Esophagus muscularis mucosa (tissue), 4 donors: ENCODE measurements around the gene HIBADH. TPM values are rescaled to one million over a fixed set of nuclear protein-coding genes. Genes with fewer than 3 reads are reported as not detected.

Experiments used
- DNase-seq: peaks from one replicate; pipeline ENCODE4 v3.0.0-alpha.2; 2017; ENCODE audit errors: extremely low spot score
- H3K27ac ChIP-seq, 4 donors: fragments of 200-600 bp; sonication (generic); replicated peaks in 1 of 4; 1 replicate in 3 of 4; 2 replicates in 1 of 4; pipeline ENCODE4 v1.5.1; 2016 to 2019; ENCODE audit warnings: mild to moderate bottlenecking in 1 of 4
- H3K27me3 ChIP-seq, 4 donors: fragments of 200-600 bp; sonication (generic); one replicate each; pipeline versions ENCODE4 v1.5.1 to v1.6.0; 2016 to 2019
- H3K36me3 ChIP-seq, 4 donors: fragments of 200-600 bp; sonication (generic); one replicate each; pipeline ENCODE4 v1.5.1; 2016 to 2019
- H3K4me1 ChIP-seq, 4 donors: fragments of 200-600 bp; sonication (generic); one replicate each; pipeline ENCODE4 v1.5.1; 2016 to 2019
- H3K4me3 ChIP-seq, 4 donors: fragments of 200-600 bp; sonication (generic); 1 replicate in 2 of 4; 2 replicates in 2 of 4; pipeline ENCODE4 v1.5.1; 2016 to 2019; ENCODE audit warnings: mild to moderate bottlenecking in 4 of 4, moderate library complexity in 1 of 4
- H3K9me3 ChIP-seq, 4 donors: fragments of 200-600 bp; sonication (generic); 1 replicate in 3 of 4; 2 replicates in 1 of 4; pipeline ENCODE4 v1.5.1; 2016 to 2019
- CTCF ChIP-seq, 3 experiments: fragments of 200-600 bp in 2 of 3; fragments of 450-650 bp in 1 of 3; sonication (generic) in 2 of 3; IDR thresholded peaks; one replicate each; pipeline ENCODE4 v1.5.1; 2017 to 2019; ENCODE audit warnings: antibody characterized with exemption in 3 of 3, mild to moderate bottlenecking in 2 of 3, moderate library complexity in 1 of 3
- EP300 ChIP-seq: sonication (generic); formaldehyde crosslinking; IDR thresholded peaks from one replicate; pipeline ENCODE4 v1.6.1; 2017; ENCODE audit warnings: antibody characterized with exemption
- POLR2A ChIP-seq: fragments of 450-650 bp; IDR thresholded peaks from one replicate; pipeline ENCODE4 v1.6.1; 2017; ENCODE audit warnings: antibody characterized with exemption, moderate library complexity, mild to moderate bottlenecking, low read depth
- POLR2AphosphoS5 ChIP-seq, 2 donors: sonication (generic); formaldehyde crosslinking; IDR thresholded peaks; one replicate each; pipeline ENCODE4 v1.6.1; 2017; ENCODE audit warnings: antibody characterized with exemption in 2 of 2
- WGBS: methylation state at CpG from one replicate; pipeline ENCODE4 v1.1.5; 2018; 5-methylcytosine and 5-hydroxymethylcytosine counted together
- intact Hi-C: fragments of 100-400 bp; cut with DNase I; formaldehyde crosslinking; loops from one replicate; pipeline ENCODE4 v1.15.1; 2023
- total RNA-seq, 4 donors: library from RNA; depleted of rRNA; stranded (reverse); fragments of >200 nt; gene quantifications; one replicate each; pipeline versions ENCODE4 v1.1.0 to v1.2.1, GENCODE V29; 2016

The HIBADH gene
- total RNA-seq, 4 donors from 2014 or later = 45.4 to 66.0 (median 52.3) TPM

GRCh38 chr7:27601217-27601616 is 61.5 kb downstream of the HIBADH start:
- 92% methylated on average over 2 of the region's 2 CpGs for WGBS
- intact Hi-C loops = no loop called here
- Histone ChIP-seq H3K9me3 (no peaks in the 10 kb centered on the region), H3K27ac (no peak overlapping the region), H3K4me1 (peaks cover 0 to 3% (median 0%) of the 10 kb centered on the region in 4 donors), H3K36me3 (peaks cover 0 to 7% (median 0%) of the 10 kb centered on the region in 4 donors), H3K4me3 (no peak overlapping the region), H3K27me3 (no peaks in the 10 kb centered on the region)
- TF ChIP-seq CTCF (IDR thresholded peaks at IDR 0.05) (no peak), POLR2AphosphoS5 (IDR thresholded peaks at IDR 0.05) (no peak), POLR2A (no peak), EP300 (no peak)
- DNase-seq = no peak

GRCh38 chr7:27600247-27600646 is 62.4 kb downstream of the HIBADH start:
- TF ChIP-seq POLR2AphosphoS5 (IDR thresholded peaks at IDR 0.05) = no peak
- TF ChIP-seq POLR2A = no peak
- no peak for TF ChIP-seq CTCF (IDR thresholded peaks at IDR 0.05)
- no peak for TF ChIP-seq EP300
- H3K27ac ChIP-seq = no peak overlapping the region
- no peaks in the 10 kb centered on the region for H3K27me3 ChIP-seq
- H3K4me3 ChIP-seq = no peak overlapping the region
- no peaks in the 10 kb centered on the region for H3K4me1 ChIP-seq
- 89% methylated on average over 1 of the region's 1 CpG for WGBS
- H3K9me3 ChIP-seq = no peaks in the 10 kb centered on the region
- H3K36me3 ChIP-seq = peaks cover 0 to 12% (median 0%) of the 10 kb centered on the region in 4 donors
- intact Hi-C loops = no loop called here
- DNase-seq = no peak

GRCh38 chr7:27595009-27595408 is 67.7 kb downstream of the HIBADH start:
- H3K4me3 ChIP-seq = no peak overlapping the region
- no peak for DNase-seq
- TF ChIP-seq POLR2A (no peak), POLR2AphosphoS5 (IDR thresholded peaks at IDR 0.05) (no peak), EP300 (no peak)
- H3K36me3 ChIP-seq = peaks cover 0 to 15% (median 0%) of the 10 kb centered on the region in 4 donors
- H3K4me1 ChIP-seq = no peaks in the 10 kb centered on the region
- H3K9me3 ChIP-seq = no peaks in the 10 kb centered on the region
- intact Hi-C loops = no loop called here
- no peaks in the 10 kb centered on the region for H3K27me3 ChIP-seq
- 98% methylated on average over 5 of the region's 5 CpGs for WGBS
- H3K27ac ChIP-seq = no peak overlapping the region

GRCh38 chr7:27593226-27593625 is 69.5 kb downstream of the HIBADH start:
- no peak for TF ChIP-seq CTCF (IDR thresholded peaks at IDR 0.05)
- TF ChIP-seq POLR2A = no peak
- no peak for TF ChIP-seq EP300
- no peak for TF ChIP-seq POLR2AphosphoS5 (IDR thresholded peaks at IDR 0.05)
- Histone ChIP-seq H3K36me3 (peaks cover 0 to 15% (median 0%) of the 10 kb centered on the region in 4 donors), H3K27me3 (no peaks in the 10 kb centered on the region), H3K9me3 (no peaks in the 10 kb centered on the region), H3K4me1 (no peaks in the 10 kb centered on the region), H3K27ac (no peak overlapping the region), H3K4me3 (no peak overlapping the region)
- DNase-seq = no peak
- intact Hi-C loops = no loop called here
- WGBS = 85% methylated on average over 2 of the region's 2 CpGs

- Histone ChIP-seq H3K4me1 (no peaks in the 10 kb centered on the region), H3K27me3 (no peaks in the 10 kb centered on the region), H3K27ac (no peak overlapping the region), H3K36me3 (peaks cover 0 to 4% (median 0%) of the 10 kb centered on the region in 4 donors), H3K4me3 (no peak overlapping the region), H3K9me3 (no peaks in the 10 kb centered on the region)
- TF ChIP-seq CTCF (IDR thresholded peaks at IDR 0.05) = no peak
- no peak for TF ChIP-seq POLR2A
- no peak for TF ChIP-seq POLR2AphosphoS5 (IDR thresholded peaks at IDR 0.05)
- no peak for TF ChIP-seq EP300
- 48% methylated on average over 1 of the region's 1 CpG for WGBS
- intact Hi-C loops = no loop called here
- no peak for DNase-seq
Measured at GRCh38 chr7:27590416-27590815, 72.3 kb downstream of the HIBADH start.
